Dermis microvascular lymphatic vessel endothelial cell (primary cell): ENCODE results near the gene C1orf167. TPM values are rescaled to one million over a fixed set of nuclear protein-coding genes. Genes with fewer than 3 reads are reported as not detected.

Source experiments
- DNase-seq, 2 donors: peaks; one replicate each; pipeline versions ENCODE4 v3.0.0 to v3.0.0-alpha.2; 2010; ENCODE audit warnings: low read depth in 2 of 2
- total RNA-seq: library from RNA; depleted of rRNA; stranded (reverse); fragments of >200 nt; gene quantifications from 2 replicates; pipeline ENCODE4 v1.2.1, GENCODE V29; 2014

The C1orf167 gene, protein sequence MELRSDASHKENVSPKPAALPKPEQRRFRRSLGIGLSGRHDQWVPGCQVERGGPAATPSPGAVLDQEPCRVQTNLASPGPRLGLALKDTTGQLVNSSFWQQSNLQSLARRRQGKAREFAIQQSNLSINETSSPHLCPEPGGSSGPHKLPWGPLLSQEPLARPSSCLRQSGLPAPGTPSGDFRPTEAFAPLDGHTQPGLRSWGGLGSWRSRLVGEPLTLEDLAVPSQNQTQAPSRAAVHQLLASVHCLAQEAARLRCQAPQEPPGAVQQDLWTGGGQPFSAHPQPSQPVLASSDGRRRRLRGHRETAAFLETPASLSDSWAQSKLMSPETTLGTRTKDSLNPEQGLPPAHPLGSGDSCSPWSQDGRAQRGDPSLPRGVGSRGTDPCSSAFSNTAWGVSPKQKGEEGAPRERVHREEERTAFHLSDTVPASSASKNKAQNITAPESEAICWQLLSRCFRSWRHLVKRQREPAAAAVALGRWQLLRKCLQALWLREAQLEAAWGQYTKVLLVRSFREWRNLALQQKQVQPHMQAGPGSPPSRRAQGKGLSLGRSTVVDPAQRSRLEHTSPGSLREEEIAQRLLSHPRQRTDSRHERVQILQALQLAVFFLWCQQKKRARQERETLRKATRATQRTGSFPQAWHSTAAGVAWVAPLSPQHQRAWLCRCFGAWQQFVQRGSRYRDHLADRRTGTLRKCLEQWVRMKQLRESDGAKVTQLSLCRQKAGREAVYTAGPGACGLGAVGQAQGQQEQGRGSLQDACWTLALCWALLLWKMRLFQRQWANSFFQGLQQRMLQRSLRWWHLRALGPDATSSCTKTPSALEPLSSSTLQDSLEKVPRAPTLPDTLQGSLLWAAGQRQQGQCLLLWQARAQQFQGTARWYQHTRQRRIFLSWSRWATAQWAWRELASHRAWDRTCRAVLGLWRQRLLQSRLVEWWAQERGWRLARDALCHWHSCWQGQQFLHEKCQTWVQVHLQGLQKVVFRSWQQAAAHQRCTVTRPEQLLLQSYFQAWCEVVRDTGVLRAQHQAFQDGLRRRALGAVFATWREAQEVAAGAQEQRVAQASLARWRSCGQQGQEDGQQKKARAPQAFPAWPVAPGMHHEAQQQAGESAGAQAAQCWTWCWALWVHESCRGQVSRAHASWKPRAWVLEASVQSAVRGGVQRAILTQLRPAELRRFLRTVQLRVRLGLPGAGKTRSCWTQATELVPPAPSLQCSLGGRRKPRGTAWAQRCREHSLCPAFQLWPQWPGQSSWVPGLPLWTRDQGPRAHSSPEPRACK (N-terminal part only)
- total RNA-seq, result 0.25 and 0.26 TPM in 2 replicates

DNA sequence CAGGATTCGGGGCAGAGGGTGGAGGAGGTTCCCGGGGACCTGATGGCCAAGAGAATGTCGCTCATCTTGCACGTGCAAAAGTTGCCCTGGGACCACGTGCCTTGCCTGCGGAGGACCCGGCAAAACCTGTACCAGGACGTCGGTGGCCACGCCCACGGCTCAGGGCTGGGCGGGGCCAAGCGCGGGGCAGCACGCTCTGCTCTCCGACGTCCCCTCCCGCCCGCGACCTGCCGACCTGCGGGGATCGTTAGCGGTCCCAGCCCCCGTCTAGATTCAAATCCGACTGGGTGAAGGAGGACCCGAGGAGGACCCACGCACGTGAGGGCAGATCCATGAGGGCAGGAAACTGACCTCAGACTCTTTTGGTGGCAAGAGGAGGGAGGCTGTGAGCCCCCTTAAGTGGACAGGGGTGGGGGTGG is at the start of gene C1orf167:
Gene C1orf167, plus strand, starts transcription at position 206 of the 419 bp plus-strand sequence. CDS start 2,208 bp downstream, outside the sequence.
- no peak for DNase-seq

DNA sequence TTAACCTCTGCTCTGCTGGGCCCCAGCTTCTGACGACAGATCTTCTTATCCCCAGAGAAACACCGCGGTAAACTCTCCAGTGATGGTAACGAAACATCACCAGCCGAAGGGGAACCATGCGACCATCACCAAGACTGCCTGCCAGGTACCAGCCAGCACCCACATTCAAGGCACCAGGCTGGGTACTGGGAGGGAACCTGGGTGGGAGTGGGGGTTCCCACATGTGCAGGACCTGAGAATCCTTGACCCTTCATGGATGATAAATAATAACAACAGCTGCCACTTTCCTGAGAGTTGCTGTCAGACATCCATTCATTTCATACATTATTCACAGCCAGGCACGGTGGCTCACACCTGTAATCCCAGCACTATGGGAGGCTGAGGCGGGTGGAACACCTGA is 49.7 kb upstream of the C1orf167 start:
- DNase-seq, result no peak

DNA sequence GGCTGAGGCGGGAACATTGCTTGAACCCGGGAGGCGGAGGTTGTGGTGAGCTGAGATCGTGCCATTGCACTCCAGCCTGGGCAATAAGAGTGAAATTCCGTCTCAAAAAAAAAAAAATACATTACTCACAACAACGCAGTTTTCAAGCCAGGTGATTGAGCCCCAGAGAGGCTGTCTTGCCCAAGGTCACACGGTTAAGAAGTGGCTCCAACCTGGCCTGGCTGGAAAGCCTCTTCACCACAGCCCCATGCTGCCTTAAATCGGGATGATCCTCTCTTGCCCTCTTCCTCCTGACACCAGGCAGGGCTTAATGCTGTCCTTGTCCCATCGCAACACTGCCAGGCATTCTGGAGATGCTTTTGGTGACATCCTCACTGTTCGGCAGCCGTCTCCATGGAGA is 48.9 kb upstream of the C1orf167 start:
- DNase-seq, result no peak

DNA sequence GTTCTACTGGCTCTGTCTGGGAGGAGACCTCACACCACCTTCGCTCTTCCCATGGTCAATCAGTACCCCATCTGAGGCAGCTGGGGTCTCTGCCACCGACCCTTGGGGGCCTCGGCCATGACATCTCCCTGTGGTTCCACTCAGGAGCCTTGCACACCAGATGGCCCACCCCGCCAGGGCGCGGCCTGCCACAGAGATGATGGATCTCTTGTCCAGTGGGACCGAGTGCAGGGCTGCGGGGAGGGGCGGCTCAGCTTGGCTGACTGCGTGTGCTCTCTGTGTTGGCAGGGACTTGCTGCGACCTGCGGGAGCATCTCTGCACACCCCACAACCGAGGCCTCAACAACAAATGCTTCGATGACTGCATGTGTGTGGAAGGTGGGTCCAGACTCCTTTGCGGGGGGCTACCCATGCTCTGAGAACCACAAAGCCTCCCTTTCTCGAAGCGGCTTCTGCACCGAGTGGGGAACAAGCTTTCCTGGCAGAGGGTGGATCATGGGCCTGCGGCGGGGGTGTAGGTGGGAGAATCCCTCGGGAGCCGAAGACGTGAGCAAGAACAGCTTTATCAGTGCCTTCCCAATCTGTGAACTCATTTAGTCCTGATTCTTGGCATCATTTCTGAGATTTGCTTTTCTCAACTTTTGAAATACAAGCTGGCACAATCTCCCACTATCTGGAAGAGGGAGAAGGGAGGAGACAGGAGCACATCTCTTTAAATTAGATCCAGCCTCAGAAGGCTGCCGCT is 47.0 kb upstream of the C1orf167 start:
- no peak for DNase-seq

DNA sequence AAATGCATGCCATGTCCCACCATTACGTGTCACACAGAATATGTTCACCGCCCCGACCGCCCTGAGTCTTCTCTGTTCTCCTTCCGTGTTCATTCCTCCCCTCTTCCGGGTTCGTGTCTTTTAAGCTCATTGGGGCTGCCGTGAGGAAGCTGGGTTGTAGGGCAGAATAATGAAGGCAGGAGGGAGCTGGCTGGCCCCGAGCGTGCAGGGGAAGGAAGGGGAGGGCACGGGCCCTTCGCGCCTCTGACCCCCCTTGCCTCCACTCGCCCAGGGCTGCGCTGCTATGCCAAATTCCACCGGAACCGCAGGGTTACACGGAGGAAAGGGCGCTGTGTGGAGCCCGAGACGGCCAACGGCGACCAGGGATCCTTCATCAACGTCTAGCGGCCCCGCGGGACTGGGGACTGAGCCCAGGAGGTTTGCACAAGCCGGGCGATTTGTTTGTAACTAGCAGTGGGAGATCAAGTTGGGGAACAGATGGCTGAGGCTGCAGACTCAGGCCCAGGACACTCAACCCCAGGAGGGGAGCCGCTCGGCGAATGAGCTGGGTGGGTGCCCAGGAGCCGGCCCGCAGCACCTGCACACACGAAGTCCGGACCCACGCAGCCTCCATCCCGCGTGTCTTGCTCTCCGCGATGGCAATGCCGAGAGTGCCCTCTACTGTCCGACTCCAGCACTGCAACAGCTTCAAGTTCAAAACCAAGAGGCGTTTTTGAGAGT is 42.5 kb upstream of the C1orf167 start:
- peak; percentile 48 to 61 for DNase-seq

DNA sequence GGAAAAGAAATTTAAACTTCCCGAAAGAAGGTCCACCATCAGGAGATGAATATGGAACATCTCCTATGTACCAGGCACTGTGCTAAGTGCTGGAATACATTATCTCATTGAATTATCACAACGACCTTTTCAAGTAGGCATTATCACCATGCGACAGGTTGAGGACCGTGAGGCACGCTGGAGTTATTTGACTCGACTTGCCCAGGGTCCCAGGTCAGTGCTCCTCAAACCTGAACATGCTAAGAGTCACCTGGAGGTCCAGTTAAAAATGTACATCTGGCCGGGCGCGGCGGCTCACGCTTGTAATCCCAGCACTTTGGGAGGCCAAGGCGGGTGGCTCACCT is 42.0 kb upstream of the C1orf167 start:
- no peak for DNase-seq

DNA sequence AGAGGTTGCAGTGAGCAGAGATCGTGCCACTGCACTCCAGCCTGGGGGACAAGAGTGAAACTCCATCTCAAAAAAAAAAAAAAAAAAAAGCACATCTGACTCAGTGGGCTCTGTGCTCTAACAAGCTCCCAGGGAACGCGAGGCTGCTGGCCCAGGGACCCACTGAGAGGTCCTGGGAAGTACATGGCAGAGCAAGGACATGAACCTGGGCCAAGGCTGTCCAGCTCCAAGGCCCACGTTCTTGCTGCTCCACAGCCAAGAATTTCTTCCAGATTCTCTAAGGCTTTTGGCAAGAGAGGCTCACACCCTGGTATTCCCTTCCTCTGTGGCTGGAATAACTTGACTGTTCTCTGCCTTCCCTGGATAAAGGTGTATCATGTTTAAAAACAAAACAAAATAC is 41.5 kb upstream of the C1orf167 start:
- DNase-seq, result no peak

DNA sequence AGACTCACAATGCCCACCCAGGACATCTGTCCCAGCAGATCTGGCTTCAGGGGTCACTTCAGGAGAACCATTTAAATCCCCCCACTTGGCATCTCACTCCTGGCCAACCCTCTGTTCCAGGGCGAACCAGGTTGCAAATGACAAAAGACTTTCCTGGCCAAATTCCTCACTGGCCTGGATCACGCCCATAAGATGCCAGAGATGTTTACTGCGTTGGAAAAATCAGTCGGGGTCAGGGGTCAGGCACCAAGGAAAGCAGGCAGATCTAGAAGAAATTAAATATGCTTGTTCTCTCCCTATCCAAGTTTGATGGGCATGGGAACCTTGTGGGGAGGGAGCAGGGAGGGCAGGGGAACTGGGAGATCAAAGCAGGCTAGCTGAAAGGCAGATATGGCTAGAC is 40.7 kb upstream of the C1orf167 start:
- DNase-seq, result no peak

DNA sequence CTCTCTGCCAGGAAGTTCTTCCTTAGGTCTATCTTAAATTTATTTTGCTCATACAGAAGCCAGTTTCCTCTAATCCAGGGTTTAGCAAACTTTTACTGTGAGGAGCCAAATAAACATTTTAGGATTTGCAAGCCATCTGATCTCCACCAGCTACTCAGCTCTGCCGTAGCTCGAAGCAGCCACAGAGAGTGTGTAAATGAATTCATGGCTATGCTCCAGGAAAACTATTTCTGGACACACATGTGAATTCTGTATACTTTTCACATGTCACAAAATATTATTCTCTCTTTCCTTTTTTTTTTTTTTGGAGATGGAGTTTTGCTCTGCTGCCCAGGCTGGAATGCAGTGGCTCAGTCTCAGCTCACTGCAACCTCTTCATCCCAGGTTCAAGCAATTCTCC is 39.5 kb upstream of the C1orf167 start:
- DNase-seq, result no peak

DNA sequence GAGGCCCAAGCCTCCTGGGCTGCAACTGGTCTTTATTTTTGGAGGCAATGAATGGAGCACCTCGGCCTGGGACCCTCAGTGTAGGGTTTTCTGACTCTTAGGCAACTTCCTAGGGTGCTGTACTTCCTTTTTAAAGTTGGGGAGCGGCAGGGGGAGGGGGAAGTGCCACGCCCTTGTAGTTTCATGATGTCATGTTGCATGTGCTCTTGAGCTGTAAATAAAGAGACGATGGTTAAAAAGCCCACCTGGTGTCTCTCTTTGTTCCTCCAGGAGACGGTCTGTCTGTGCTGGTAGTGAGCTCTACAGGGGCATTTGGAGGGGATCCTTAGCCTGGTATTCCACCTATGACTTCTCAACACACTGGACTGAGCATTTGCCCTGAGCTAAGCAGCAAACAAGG is 36.4 kb upstream of the C1orf167 start:
- DNase-seq, result no peak

DNA sequence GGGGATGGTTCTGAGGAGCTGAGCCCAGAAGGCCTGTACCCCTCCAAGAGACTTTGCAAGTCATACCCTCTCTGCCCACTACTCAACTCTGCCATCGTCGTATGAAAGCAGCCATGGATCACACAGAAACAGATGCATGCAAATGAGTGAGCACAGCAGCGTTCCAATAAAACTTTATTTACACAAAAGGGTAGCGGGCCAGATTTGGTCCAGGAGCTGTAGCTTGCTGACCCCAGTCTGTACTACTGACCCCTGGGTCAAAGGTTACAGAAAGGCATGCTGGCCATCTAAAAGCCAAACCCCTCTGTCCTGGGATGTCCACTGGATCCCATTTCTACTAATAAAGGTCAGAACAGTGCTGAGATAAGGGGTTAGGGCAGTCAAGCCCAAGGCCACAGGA is 34.9 kb upstream of the C1orf167 start:
- no peak for DNase-seq

DNA sequence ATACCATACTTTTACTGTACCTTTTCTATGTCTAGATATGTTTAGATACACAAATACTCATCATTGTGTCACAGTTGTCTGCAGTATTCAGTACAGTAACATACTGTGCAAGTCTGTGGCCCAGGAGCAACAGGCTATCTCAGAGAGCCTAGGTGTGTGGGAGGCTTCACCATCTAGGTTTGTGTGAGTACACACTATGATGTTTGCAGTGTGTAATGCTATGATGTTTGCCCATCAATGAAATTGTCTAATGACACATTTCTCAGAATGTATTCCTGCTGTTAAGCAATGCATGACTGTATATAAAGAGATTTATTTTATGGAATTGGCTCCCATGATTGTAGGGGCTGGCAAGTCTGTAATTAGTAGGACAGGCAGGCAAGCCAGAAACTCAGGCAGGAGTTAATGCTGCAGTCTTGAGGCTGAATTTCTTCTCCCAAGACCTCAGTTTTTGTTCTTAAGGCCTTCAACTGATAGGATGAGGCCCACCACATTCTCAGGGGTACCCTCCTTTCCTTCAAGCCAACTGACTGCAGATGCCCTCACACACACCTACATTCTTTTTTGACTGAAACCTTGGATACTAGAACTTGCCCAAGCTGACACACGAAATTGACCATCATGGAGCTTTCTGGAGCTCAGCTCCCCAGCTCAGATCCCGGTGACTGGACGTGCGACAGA is 33.7 kb upstream of the C1orf167 start:
- DNase-seq, result no peak

DNA sequence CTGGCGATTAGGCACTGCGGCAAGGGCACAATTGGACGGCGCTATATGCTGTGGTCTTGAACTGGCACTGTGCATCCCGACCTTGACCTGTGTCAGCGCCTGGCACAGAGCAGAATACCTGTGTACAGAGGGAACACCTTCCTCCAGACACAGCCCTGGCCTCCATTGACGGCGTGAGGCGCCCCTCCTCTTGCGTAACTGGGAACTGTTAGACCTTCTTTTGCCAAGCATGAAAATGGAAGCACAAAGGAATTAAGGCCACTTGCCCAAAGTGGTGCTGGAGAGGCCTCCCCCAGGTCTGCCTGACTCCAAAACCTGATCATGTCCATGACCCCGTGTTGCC is 32.9 kb upstream of the C1orf167 start:
- no peak for DNase-seq

DNA sequence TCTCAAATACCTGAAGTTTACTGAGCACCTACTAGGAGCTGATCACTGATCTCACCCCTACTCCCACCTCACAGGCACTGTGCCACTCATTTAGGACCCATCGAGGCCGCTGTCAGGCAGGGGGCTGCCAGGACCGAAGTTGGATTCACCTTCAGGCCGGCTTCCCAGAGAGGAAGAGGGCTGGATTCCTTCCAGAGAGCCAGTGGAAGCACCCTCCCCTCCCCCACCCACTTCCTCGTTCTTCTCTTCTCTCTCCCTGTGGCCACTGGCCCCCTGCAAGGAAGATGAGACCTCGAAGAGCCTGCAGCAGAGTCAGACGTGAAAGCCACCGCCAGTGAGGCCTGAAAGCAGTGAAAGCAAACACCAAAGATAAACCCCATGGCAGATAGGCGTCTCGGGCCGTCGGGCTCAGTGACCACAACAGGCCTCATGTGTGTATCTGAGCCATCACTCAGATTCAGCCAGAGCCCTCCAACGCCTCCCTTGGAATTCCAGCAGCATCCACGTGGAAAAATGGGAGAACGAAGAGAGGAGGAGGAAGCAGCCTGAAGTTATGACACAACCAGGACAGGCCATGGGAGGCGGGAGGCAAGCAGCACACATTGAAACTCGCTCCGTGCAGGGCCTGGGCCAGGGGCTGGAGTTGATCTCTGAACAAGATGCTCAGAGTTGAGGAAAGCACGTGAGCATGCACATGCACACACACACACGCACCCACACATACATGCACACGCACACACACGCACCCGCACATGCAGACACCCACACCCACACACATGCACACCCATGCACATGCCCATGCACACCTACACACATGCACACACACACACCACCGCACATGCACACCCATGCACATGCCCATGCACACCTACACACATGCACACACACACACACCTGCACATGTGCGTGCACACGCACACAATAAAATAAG is 32.2 kb upstream of the C1orf167 start:
- DNase-seq, result no peak

DNA sequence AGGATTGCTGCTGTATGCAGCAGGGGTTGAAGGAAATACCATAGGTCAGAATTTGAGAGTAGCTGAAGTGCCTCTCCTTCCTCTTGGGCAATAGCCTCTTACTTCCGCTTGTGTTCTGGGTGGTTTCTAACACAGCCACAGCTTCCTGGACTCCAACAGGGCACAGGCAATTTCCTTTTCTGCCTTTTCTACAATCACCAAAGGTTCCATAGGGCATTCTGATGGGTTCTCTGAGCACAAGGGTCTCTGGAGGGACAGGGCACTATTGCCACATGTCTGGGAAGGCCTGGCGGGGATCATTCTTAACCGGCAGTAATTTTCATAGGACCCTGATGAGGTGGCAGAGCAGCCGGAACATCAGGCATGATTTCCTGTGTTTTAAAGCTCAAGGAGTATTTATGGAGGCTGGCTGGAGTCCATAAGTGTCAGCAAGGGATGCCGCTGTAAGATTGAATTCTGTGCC is 31.5 kb upstream of the C1orf167 start:
- peak in 1 of 2 donors; percentile 37 for DNase-seq

DNA sequence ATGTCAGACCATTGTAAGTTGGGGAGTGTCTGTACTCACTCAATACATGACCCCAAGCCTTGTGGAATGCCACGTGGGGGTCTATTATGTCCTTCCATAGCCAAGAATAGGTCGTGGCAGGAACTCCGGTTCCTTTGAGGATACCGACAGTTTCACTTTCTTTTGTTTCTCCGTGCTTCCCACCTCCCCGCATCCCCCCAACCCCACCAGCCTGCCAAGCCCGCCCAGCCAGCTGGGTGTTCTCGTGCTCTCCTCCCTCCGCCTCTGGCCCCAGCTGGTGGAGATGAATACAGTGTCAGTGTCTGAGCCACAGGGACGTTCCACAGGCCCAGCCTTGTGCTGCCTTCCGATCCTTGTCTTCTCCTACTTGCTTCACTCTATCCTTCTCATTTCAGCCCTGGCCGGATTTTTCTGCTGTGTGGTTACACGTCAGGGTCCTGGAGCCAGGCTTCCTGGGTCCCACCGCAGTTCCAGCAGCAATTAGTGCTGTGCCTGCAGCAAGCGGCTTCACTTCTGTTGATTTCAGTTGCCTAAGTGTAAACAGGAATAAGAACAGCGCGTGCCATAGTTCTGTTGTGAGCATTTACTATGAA is 30.2 kb upstream of the C1orf167 start:
- peak in 1 of 2 donors; percentile 54 for DNase-seq

DNA sequence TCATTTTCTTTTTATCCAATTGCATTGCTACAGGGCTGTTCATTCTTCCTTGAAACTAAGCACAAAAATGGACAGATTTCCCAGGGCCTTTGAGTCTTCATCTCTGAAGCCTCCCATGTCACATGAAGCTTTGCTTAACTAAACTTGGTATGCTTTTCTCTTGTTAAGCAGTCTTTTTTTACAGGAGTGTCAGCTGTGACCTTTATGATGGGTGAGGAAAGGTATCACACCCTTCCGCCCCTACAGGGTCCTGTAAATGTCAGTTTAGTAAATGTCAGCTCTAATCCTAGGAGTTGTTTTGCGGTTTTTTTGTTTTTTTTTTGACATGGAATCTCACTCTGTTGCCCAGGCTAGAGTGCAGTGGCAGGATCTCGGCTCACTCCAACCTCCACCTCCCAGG is 28.7 kb upstream of the C1orf167 start:
- no peak for DNase-seq

DNA sequence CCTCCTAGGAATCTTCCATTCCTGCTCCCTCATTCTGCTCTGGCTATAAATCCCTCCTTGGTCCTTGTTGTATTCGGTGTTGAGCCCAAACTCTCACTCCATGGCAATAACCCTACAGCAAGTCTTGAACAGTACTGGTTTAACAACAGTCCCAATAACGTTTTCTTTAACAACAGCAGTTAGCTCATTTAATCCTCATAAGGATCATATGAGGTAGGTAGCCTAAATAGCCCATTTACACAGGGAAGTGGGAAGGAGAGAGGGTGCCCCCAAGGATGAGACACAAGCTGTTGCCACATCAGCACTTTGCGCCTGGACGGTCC is 26.5 kb upstream of the C1orf167 start:
- no peak for DNase-seq
